HepG2 (cell line): ENCODE results near the gene TSACC. TPM values are rescaled to one million over a fixed set of nuclear protein-coding genes. Genes with fewer than 3 reads are reported as not detected.

Experiments
- ARID4A ChIP-seq: sonication (generic); formaldehyde crosslinking; IDR thresholded peaks from 2 replicates; pipeline ENCODE4 v1.5.0; 2020; ENCODE audit warnings: mild to moderate bottlenecking, missing genetic modification reagents, borderline replicate concordance
- CCDC6 ChIP-seq: sonication (generic); formaldehyde crosslinking; IDR thresholded peaks from 2 replicates; pipeline ENCODE4 v1.8.1; 2022; ENCODE audit warnings: mild to moderate bottlenecking, missing genetic modification reagents, moderate library complexity
- CEBPZ ChIP-seq: IDR thresholded peaks from 2 replicates; pipeline ENCODE4 v1.6.1; 2012; ENCODE audit warnings: low read length, improper control_type of control experiment
- DMTF1 ChIP-seq: sonication (generic); formaldehyde crosslinking; IDR thresholded peaks from 2 replicates; pipeline ENCODE4 v1.4.0; 2020; ENCODE audit warnings: mild to moderate bottlenecking, missing genetic modification reagents
- GPN1 ChIP-seq: sonication (generic); formaldehyde crosslinking; IDR thresholded peaks from 2 replicates; pipeline ENCODE4 v1.5.1; 2020; ENCODE audit warnings: missing genetic modification reagents, borderline replicate concordance
- IRX3 ChIP-seq: sonication (generic); formaldehyde crosslinking; IDR thresholded peaks from 2 replicates; pipeline ENCODE4 v1.8.1; 2023; ENCODE audit warnings: mild to moderate bottlenecking, low read depth, missing genetic modification reagents, borderline replicate concordance
- KMT2A ChIP-seq: sonication (generic); formaldehyde crosslinking; IDR thresholded peaks from 2 replicates; pipeline ENCODE4 v1.4.0; 2020; ENCODE audit warnings: missing genetic modification reagents
- MYPOP ChIP-seq: sonication (generic); formaldehyde crosslinking; IDR thresholded peaks from 2 replicates; pipeline ENCODE4 v1.8.1; 2023; ENCODE audit warnings: mild to moderate bottlenecking, moderate library complexity, missing genetic modification reagents
- RAD51 ChIP-seq: fragments of 450-650 bp; IDR thresholded peaks from 2 replicates; pipeline ENCODE4 v1.6.1; 2016; ENCODE audit warnings: borderline replicate concordance
- SP2 ChIP-seq: sonication (generic); formaldehyde crosslinking; IDR thresholded peaks from 2 replicates; pipeline ENCODE4 v1.5.1; 2020; ENCODE audit warnings: mild to moderate bottlenecking, missing genetic modification reagents
- ZNF124 ChIP-seq: sonication (generic); formaldehyde crosslinking; IDR thresholded peaks from 2 replicates; pipeline ENCODE4 v1.4.0; 2020; ENCODE audit warnings: missing genetic modification reagents
- ZNF329 ChIP-seq: sonication (generic); formaldehyde crosslinking; IDR thresholded peaks from 2 replicates; pipeline ENCODE4 v1.9.0; 2021; ENCODE audit warnings: low read depth, mild to moderate bottlenecking, missing genetic modification reagents
- ZNF331 ChIP-seq: sonication (generic); formaldehyde crosslinking; IDR thresholded peaks from 2 replicates; pipeline ENCODE4 v1.4.0; 2020; ENCODE audit warnings: missing genetic modification reagents
- ZNF33B ChIP-seq: sonication (generic); formaldehyde crosslinking; IDR thresholded peaks from 2 replicates; pipeline ENCODE4 v1.5.1; 2020; ENCODE audit warnings: mild to moderate bottlenecking, missing genetic modification reagents
- ZNF674 ChIP-seq: sonication (generic); formaldehyde crosslinking; IDR thresholded peaks from 2 replicates; pipeline ENCODE4 v1.5.0; 2020; ENCODE audit warnings: low read depth, mild to moderate bottlenecking, missing genetic modification reagents
- ZNF768 ChIP-seq: sonication (generic); formaldehyde crosslinking; IDR thresholded peaks from 2 replicates; pipeline ENCODE4 v1.4.0; 2020; ENCODE audit warnings: missing genetic modification reagents
- ZNF790 ChIP-seq: sonication (generic); formaldehyde crosslinking; IDR thresholded peaks from 2 replicates; pipeline ENCODE4 v1.8.0; 2022; ENCODE audit warnings: missing genetic modification reagents, mild to moderate bottlenecking, borderline replicate concordance
- ZNF792 ChIP-seq: IDR thresholded peaks from 2 replicates; pipeline ENCODE4 v1.6.1; 2016
- ZSCAN30 ChIP-seq: sonication (generic); formaldehyde crosslinking; IDR thresholded peaks from 2 replicates; pipeline ENCODE4 v1.5.0; 2020; ENCODE audit warnings: mild to moderate bottlenecking, missing genetic modification reagents
- polyA plus RNA-seq, 8 experiments: library from polyadenylated mRNA; depleted of rRNA in 3 of 8; stranded (reverse) in 7 of 8; unstranded in 1 of 8; fragments of >200 nt; fragmentation: Illumina TruSeq in 4 of 8; extraction: Trizol in 4 of 8; gene quantifications; 2 replicates each; pipeline versions ENCODE4 v1.2.1 to v1.2.3, GENCODE V29; 2011 to 2016; ENCODE audit warnings: low read depth in 4 of 8, missing spikeins in 1 of 8, mixed read lengths in 1 of 8; ENCODE audit not compliant: insufficient read depth in 1 of 8
- total RNA-seq, 5 experiments: library from RNA; depleted of rRNA; stranded (reverse); fragments of >200 nt; fragmentation: Illumina TruSeq; extraction: Trizol; gene quantifications; 2 replicates each; pipeline ENCODE4 v1.2.3, GENCODE V29; 2016; ENCODE audit warnings: low read depth in 1 of 5

TSACC gene
- total and polyA plus RNA-seq, 2 of the 13 experiments (the other 11 are each of a cell fraction or from before 2014, with no cell fraction given), result 1.5 to 2.6 TPM

GRCh38 chr1:156338180-156338976, at the start of gene TSACC, which contains the start of gene CCT3 (continued):
- TF ChIP-seq ARID4A (CRISPR knock-in tag), result no peak; the same call in none of the 2 replicates
- TF ChIP-seq ZNF331, result no peak
- TF ChIP-seq ZNF329 (CRISPR knock-in tag), result no peak
- 0 out of 2 replicates have a peak, but pooled peaks have one; percentile 22 for TF ChIP-seq ZNF33B
- peak; percentile 67; the same call in 1 of the 2 replicates for TF ChIP-seq KMT2A (CRISPR knock-in tag)
- TF ChIP-seq ZNF124 (CRISPR knock-in tag), result no peak; the same call in none of the 2 replicates
- TF ChIP-seq SP2 (CRISPR knock-in tag), result peak; percentile 100
- no peak for TF ChIP-seq ZNF674
- TF ChIP-seq ZNF768 (CRISPR knock-in tag), result no peak
- no peak for TF ChIP-seq DMTF1 (CRISPR knock-in tag)
- no peak for TF ChIP-seq CCDC6 (CRISPR knock-in tag)
- TF ChIP-seq GPN1, result no peak
- peak; percentile 22; the same call in 1 of the 2 replicates for TF ChIP-seq ZNF792 (CRISPR knock-in tag)
- peak; percentile 79; the same call in 1 of the 2 replicates for TF ChIP-seq ZNF790 (CRISPR knock-in tag)
- TF ChIP-seq RAD51, result no peak
- TF ChIP-seq ZSCAN30, result no peak
- TF ChIP-seq IRX3, result peak; percentile 60; the same call in 1 of the 2 replicates
- TF ChIP-seq CEBPZ, result no peak
- TF ChIP-seq MYPOP (CRISPR knock-in tag), result no peak
